ENCODE measurements around the gene DAB2IP. TPM values are rescaled to one million over a fixed set of nuclear protein-coding genes. Genes with fewer than 3 reads are reported as not detected.

Gene DAB2IP
- total RNA-seq, 2 experiments from 2014 or later: 0.18 to 0.33 TPM

- H3K36me3 Mint-ChIP-seq: no peaks in the 10 kb centered on the region
- peaks cover 28% of the 10 kb centered on the region for H3K27me3 Mint-ChIP-seq
- H3K4me1 Mint-ChIP-seq: peaks cover 10% of the 10 kb centered on the region
- H3K9me3 Mint-ChIP-seq: no peaks in the 10 kb centered on the region
- no peak overlapping the region for H3K4me3 Mint-ChIP-seq
- no peak for DNase-seq
- no peak overlapping the region for H3K27ac Mint-ChIP-seq
Observed at GRCh38 chr9:121645853-121646807, 5.3 kb upstream of the DAB2IP start.

- peaks cover 11% of the 10 kb centered on the region for H3K4me1 Mint-ChIP-seq
- H3K4me3 Mint-ChIP-seq: no peak overlapping the region
- no peaks in the 10 kb centered on the region for H3K36me3 Mint-ChIP-seq
- H3K9me3 Mint-ChIP-seq: no peaks in the 10 kb centered on the region
- no peak for DNase-seq
- no peak overlapping the region for H3K27ac Mint-ChIP-seq
- peaks cover 31% of the 10 kb centered on the region for H3K27me3 Mint-ChIP-seq
Observed at GRCh38 chr9:121646992-121647391, 4.4 kb upstream of the DAB2IP start.

GRCh38 chr9:121648172-121648571 lies 3.3 kb upstream of the DAB2IP start:
- Mint-ChIP-seq H3K27ac (no peak overlapping the region), H3K36me3 (no peaks in the 10 kb centered on the region), H3K4me3 (no peak overlapping the region), H3K4me1 (peaks cover 14% of the 10 kb centered on the region), H3K27me3 (peaks cover 40% of the 10 kb centered on the region), H3K9me3 (no peaks in the 10 kb centered on the region)
- no peak for DNase-seq

- H3K27ac Mint-ChIP-seq: no peak overlapping the region
- H3K9me3 Mint-ChIP-seq: no peaks in the 10 kb centered on the region
- H3K27me3 Mint-ChIP-seq: peaks cover 47% of the 10 kb centered on the region
- H3K36me3 Mint-ChIP-seq: no peaks in the 10 kb centered on the region
- H3K4me1 Mint-ChIP-seq: peaks cover 14% of the 10 kb centered on the region
- DNase-seq: no peak
- no peak overlapping the region for H3K4me3 Mint-ChIP-seq
Observed at GRCh38 chr9:121648799-121649198, 2.6 kb upstream of the DAB2IP start.

- Mint-ChIP-seq H3K27ac (no peak overlapping the region), H3K36me3 (no peaks in the 10 kb centered on the region), H3K27me3 (peaks cover 55% of the 10 kb centered on the region), H3K4me3 (no peak overlapping the region), H3K4me1 (peaks cover 14% of the 10 kb centered on the region), H3K9me3 (no peaks in the 10 kb centered on the region)
- DNase-seq: no peak
Observed at GRCh38 chr9:121649476-121650216, 1.8 kb upstream of the DAB2IP start.

- DNase-seq: peak; percentile 50
- H3K27me3 Mint-ChIP-seq: peaks cover 59% of the 10 kb centered on the region
- peaks cover 14% of the 10 kb centered on the region for H3K4me1 Mint-ChIP-seq
- H3K36me3 Mint-ChIP-seq: no peaks in the 10 kb centered on the region
- H3K9me3 Mint-ChIP-seq: no peaks in the 10 kb centered on the region
- no peak overlapping the region for H3K4me3 Mint-ChIP-seq
- H3K27ac Mint-ChIP-seq: no peak overlapping the region
Observed at GRCh38 chr9:121650217-121651007, 1.0 kb upstream of the DAB2IP start.

- Mint-ChIP-seq H3K27me3 (peaks cover 59% of the 10 kb centered on the region), H3K36me3 (no peaks in the 10 kb centered on the region)
Observed at GRCh38 chr9:121651008-121651294, 483 bp upstream of the DAB2IP start.

GRCh38 chr9:121652021-121652837 lies 795 bp downstream of the DAB2IP start:
- Mint-ChIP-seq H3K27me3 (peaks cover 63% of the 10 kb centered on the region), H3K27ac (no peak overlapping the region), H3K4me1 (peaks cover 14% of the 10 kb centered on the region), H3K9me3 (no peaks in the 10 kb centered on the region), H3K4me3 (peak overlapping the region; percentile 55), H3K36me3 (no peaks in the 10 kb centered on the region)
- no peak for DNase-seq

More at GRCh38 chr9:121651008-121651294, 483 bp upstream of the DAB2IP start:
- H3K9me3 Mint-ChIP-seq: no peaks in the 10 kb centered on the region
- no peak overlapping the region for H3K27ac Mint-ChIP-seq
- H3K4me3 Mint-ChIP-seq: no peak overlapping the region
- DNase-seq: no peak
- H3K4me1 Mint-ChIP-seq: peaks cover 14% of the 10 kb centered on the region

- Mint-ChIP-seq H3K27ac (no peak overlapping the region), H3K9me3 (no peaks in the 10 kb centered on the region), H3K4me1 (peaks cover 14% of the 10 kb centered on the region), H3K36me3 (no peaks in the 10 kb centered on the region), H3K4me3 (no peak overlapping the region), H3K27me3 (peaks cover 66% of the 10 kb centered on the region)
- DNase-seq: no peak
Observed at GRCh38 chr9:121652838-121653231, 1.4 kb downstream of the DAB2IP start.

- DNase-seq: no peak
- Mint-ChIP-seq H3K4me3 (no peak overlapping the region), H3K27ac (no peak overlapping the region), H3K36me3 (no peaks in the 10 kb centered on the region), H3K4me1 (peaks cover 14% of the 10 kb centered on the region), H3K9me3 (no peaks in the 10 kb centered on the region), H3K27me3 (peaks cover 55% of the 10 kb centered on the region)
Observed at GRCh38 chr9:121654499-121655140, 3.2 kb downstream of the DAB2IP start.

GRCh38 chr9:121655231-121655755 lies 3.9 kb downstream of the DAB2IP start:
- DNase-seq: no peak
- peaks cover 48% of the 10 kb centered on the region for H3K27me3 Mint-ChIP-seq
- H3K9me3 Mint-ChIP-seq: no peaks in the 10 kb centered on the region
- no peak overlapping the region for H3K27ac Mint-ChIP-seq
- H3K36me3 Mint-ChIP-seq: no peaks in the 10 kb centered on the region
- H3K4me3 Mint-ChIP-seq: no peak overlapping the region
- peaks cover 10% of the 10 kb centered on the region for H3K4me1 Mint-ChIP-seq

GRCh38 chr9:121656941-121657470 lies 5.6 kb downstream of the DAB2IP start:
- H3K27me3 Mint-ChIP-seq: peaks cover 43% of the 10 kb centered on the region
- no peak for DNase-seq
- H3K4me3 Mint-ChIP-seq: no peak overlapping the region
- H3K9me3 Mint-ChIP-seq: no peaks in the 10 kb centered on the region
- H3K27ac Mint-ChIP-seq: no peak overlapping the region
- no peaks in the 10 kb centered on the region for H3K36me3 Mint-ChIP-seq
- peaks cover 2% of the 10 kb centered on the region for H3K4me1 Mint-ChIP-seq

- H3K27ac Mint-ChIP-seq: no peak overlapping the region
- no peaks in the 10 kb centered on the region for H3K36me3 Mint-ChIP-seq
- no peak for DNase-seq
- H3K4me3 Mint-ChIP-seq: no peak overlapping the region
- H3K27me3 Mint-ChIP-seq: peaks cover 39% of the 10 kb centered on the region
- no peaks in the 10 kb centered on the region for H3K9me3 Mint-ChIP-seq
- H3K4me1 Mint-ChIP-seq: no peaks in the 10 kb centered on the region
Observed at GRCh38 chr9:121658166-121658565, 6.7 kb downstream of the DAB2IP start.

Data from activated naive CD8-positive, alpha-beta T cell treated with anti-CD3 and anti-CD28 coated beads for 36 hours (primary cell).